GM20000 (cell line): ENCODE results near the gene CMC1.

Source experiments
- DNase-seq: peaks from one replicate; pipeline ENCODE4 v3.0.0; 2012; ENCODE audit warnings: low spot score
- CTCF ChIP-seq: IDR thresholded peaks from 2 replicates; pipeline ENCODE4 v1.5.1; 2012; ENCODE audit warnings: mild to moderate bottlenecking, control low read depth; ENCODE audit errors: extremely low read depth, missing control alignments

Gene CMC1

GRCh38 chr3:28326458-28326926 lies 85.1 kb downstream of the CMC1 start:
- no peak for TF ChIP-seq CTCF
- no peak for DNase-seq

- DNase-seq = no peak
- peak; percentile 20 for TF ChIP-seq CTCF
Measured at GRCh38 chr3:28328188-28329151, 87.1 kb downstream of the CMC1 start.

GRCh38 chr3:28334552-28334951 lies 93.1 kb downstream of the CMC1 start:
- no peak for DNase-seq
- TF ChIP-seq CTCF = no peak

GRCh38 chr3:28335246-28335645 lies 93.8 kb downstream of the CMC1 start:
- no peak for DNase-seq
- no peak for TF ChIP-seq CTCF

- no peak for DNase-seq
- no peak for TF ChIP-seq CTCF
Measured at GRCh38 chr3:28337230-28337629, 95.8 kb downstream of the CMC1 start.

GRCh38 chr3:28343144-28343543 lies 101.7 kb downstream of the CMC1 start:
- TF ChIP-seq CTCF = no peak
- no peak for DNase-seq

- TF ChIP-seq CTCF = no peak
- DNase-seq = no peak
Measured at GRCh38 chr3:28345690-28346089, 104.3 kb downstream of the CMC1 start.
